SK-N-SH (cell line): Measurements from ENCODE around the gene SHQ1.

Experiments used
- CHD2 ChIP-seq: fragments of 150-350 bp; IDR thresholded peaks from 2 replicates; pipeline ENCODE4 v1.6.1; 2018; ENCODE audit warnings: low read length; ENCODE audit not compliant: partially characterized antibody
- FOSL2 ChIP-seq: IDR thresholded peaks from 2 replicates; pipeline ENCODE4 v1.4.0; 2012; ENCODE audit warnings: low read depth, mild to moderate bottlenecking, moderate library complexity, borderline replicate concordance
- GABPA ChIP-seq: IDR thresholded peaks from 2 replicates; pipeline ENCODE4 v1.4.0; 2012; ENCODE audit warnings: low read depth, mild to moderate bottlenecking
- GATA2 ChIP-seq: sonication (generic); formaldehyde crosslinking; IDR thresholded peaks from 2 replicates; pipeline ENCODE4 v1.5.0; 2020; ENCODE audit warnings: mild to moderate bottlenecking, missing genetic modification reagents
- MXI1 ChIP-seq: IDR thresholded peaks from 2 replicates; pipeline ENCODE4 v1.6.1; 2012; ENCODE audit warnings: mild to moderate bottlenecking, low read depth, low read length, improper control_type of control experiment
- POLR2AphosphoS5 ChIP-seq: IDR thresholded peaks from 2 replicates; pipeline ENCODE4 v1.6.1; 2012; ENCODE audit warnings: low read depth, low read length
- RFX5 ChIP-seq: IDR thresholded peaks from 2 replicates; pipeline ENCODE4 v1.6.1; 2012; ENCODE audit warnings: mild to moderate bottlenecking, improper control_type of control experiment, low read length
- SIN3A ChIP-seq: IDR thresholded peaks from 2 replicates; pipeline ENCODE4 v1.6.1; 2012; ENCODE audit warnings: low read depth, mild to moderate bottlenecking, low read length, moderate library complexity, borderline replicate concordance
- TF ChIP-seq, protein P1 (sequence below): fragments of 200-600 bp; sonication (generic); IDR thresholded peaks from 2 replicates; pipeline ENCODE4 v1.6.1; 2017; ENCODE audit warnings: antibody characterized with exemption, mild to moderate bottlenecking, moderate library complexity
- TF ChIP-seq, protein P2 (sequence below): fragments of 150-350 bp; IDR thresholded peaks from 2 replicates; pipeline ENCODE4 v1.6.1; 2017; ENCODE audit warnings: antibody characterized with exemption, low read length, low read depth, borderline replicate concordance
- TF ChIP-seq, protein P3 (sequence below): IDR thresholded peaks from 2 replicates; pipeline ENCODE4 v1.6.1; 2012; ENCODE audit warnings: mild to moderate bottlenecking, low read depth, low read length, moderate library complexity
- TF ChIP-seq, protein P4 (sequence below): IDR thresholded peaks from 2 replicates; pipeline ENCODE4 v1.4.0; 2012; ENCODE audit warnings: low read depth
- TF ChIP-seq, protein P5 (sequence below): IDR thresholded peaks from 2 replicates; pipeline ENCODE4 v1.4.0; 2012; ENCODE audit warnings: low read depth, borderline replicate concordance

DNA sequence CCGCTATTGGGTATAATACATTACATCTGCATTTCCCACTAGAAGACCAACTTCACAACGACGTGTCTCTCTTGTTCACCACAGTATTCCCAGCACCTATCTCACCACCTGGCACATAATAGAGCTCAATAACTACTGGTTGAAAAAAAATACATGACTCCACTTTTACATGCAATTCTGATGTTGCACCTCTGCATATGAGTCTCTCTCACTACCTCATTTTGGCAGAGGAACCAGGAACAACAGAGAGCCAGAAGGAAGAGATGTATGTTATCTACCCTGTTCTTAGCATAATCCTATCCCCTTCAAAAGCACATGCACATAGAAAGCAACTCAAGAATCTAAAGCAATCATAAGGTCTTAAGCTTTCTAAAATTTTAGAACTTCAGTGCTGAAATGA lies 61.6 kb downstream of the SHQ1 start:
- no peak for TF ChIP-seq RFX5
- TF ChIP-seq, protein P1, sequence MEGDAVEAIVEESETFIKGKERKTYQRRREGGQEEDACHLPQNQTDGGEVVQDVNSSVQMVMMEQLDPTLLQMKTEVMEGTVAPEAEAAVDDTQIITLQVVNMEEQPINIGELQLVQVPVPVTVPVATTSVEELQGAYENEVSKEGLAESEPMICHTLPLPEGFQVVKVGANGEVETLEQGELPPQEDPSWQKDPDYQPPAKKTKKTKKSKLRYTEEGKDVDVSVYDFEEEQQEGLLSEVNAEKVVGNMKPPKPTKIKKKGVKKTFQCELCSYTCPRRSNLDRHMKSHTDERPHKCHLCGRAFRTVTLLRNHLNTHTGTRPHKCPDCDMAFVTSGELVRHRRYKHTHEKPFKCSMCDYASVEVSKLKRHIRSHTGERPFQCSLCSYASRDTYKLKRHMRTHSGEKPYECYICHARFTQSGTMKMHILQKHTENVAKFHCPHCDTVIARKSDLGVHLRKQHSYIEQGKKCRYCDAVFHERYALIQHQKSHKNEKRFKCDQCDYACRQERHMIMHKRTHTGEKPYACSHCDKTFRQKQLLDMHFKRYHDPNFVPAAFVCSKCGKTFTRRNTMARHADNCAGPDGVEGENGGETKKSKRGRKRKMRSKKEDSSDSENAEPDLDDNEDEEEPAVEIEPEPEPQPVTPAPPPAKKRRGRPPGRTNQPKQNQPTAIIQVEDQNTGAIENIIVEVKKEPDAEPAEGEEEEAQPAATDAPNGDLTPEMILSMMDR = no peak
- TF ChIP-seq, protein P2, sequence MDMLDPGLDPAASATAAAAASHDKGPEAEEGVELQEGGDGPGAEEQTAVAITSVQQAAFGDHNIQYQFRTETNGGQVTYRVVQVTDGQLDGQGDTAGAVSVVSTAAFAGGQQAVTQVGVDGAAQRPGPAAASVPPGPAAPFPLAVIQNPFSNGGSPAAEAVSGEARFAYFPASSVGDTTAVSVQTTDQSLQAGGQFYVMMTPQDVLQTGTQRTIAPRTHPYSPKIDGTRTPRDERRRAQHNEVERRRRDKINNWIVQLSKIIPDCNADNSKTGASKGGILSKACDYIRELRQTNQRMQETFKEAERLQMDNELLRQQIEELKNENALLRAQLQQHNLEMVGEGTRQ = no peak
- no peak for TF ChIP-seq GATA2 (CRISPR knock-in tag)
- TF ChIP-seq, protein P3, sequence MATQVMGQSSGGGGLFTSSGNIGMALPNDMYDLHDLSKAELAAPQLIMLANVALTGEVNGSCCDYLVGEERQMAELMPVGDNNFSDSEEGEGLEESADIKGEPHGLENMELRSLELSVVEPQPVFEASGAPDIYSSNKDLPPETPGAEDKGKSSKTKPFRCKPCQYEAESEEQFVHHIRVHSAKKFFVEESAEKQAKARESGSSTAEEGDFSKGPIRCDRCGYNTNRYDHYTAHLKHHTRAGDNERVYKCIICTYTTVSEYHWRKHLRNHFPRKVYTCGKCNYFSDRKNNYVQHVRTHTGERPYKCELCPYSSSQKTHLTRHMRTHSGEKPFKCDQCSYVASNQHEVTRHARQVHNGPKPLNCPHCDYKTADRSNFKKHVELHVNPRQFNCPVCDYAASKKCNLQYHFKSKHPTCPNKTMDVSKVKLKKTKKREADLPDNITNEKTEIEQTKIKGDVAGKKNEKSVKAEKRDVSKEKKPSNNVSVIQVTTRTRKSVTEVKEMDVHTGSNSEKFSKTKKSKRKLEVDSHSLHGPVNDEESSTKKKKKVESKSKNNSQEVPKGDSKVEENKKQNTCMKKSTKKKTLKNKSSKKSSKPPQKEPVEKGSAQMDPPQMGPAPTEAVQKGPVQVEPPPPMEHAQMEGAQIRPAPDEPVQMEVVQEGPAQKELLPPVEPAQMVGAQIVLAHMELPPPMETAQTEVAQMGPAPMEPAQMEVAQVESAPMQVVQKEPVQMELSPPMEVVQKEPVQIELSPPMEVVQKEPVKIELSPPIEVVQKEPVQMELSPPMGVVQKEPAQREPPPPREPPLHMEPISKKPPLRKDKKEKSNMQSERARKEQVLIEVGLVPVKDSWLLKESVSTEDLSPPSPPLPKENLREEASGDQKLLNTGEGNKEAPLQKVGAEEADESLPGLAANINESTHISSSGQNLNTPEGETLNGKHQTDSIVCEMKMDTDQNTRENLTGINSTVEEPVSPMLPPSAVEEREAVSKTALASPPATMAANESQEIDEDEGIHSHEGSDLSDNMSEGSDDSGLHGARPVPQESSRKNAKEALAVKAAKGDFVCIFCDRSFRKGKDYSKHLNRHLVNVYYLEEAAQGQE = no peak
- TF ChIP-seq, protein P4, sequence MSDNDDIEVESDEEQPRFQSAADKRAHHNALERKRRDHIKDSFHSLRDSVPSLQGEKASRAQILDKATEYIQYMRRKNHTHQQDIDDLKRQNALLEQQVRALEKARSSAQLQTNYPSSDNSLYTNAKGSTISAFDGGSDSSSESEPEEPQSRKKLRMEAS = no peak
- no peak for TF ChIP-seq MXI1
- TF ChIP-seq FOSL2 = no peak
- no peak for TF ChIP-seq SIN3A
- TF ChIP-seq CHD2 = no peak
- TF ChIP-seq POLR2AphosphoS5 = no peak
- TF ChIP-seq, protein P5, sequence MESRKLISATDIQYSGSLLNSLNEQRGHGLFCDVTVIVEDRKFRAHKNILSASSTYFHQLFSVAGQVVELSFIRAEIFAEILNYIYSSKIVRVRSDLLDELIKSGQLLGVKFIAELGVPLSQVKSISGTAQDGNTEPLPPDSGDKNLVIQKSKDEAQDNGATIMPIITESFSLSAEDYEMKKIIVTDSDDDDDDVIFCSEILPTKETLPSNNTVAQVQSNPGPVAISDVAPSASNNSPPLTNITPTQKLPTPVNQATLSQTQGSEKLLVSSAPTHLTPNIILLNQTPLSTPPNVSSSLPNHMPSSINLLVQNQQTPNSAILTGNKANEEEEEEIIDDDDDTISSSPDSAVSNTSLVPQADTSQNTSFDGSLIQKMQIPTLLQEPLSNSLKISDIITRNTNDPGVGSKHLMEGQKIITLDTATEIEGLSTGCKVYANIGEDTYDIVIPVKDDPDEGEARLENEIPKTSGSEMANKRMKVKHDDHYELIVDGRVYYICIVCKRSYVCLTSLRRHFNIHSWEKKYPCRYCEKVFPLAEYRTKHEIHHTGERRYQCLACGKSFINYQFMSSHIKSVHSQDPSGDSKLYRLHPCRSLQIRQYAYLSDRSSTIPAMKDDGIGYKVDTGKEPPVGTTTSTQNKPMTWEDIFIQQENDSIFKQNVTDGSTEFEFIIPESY = no peak
- TF ChIP-seq GABPA = no peak
